ENCODE data around the gene GFRA1. TPM values are rescaled to one million over a fixed set of nuclear protein-coding genes. Genes with fewer than 3 reads are reported as not detected.
"Not testable (repeated sequence)": the region's sequence is repeated elsewhere in the genome, so short reads cannot be mapped to it uniquely, and the experiment has no call there.

Gene GFRA1
- total and polyA plus RNA-seq, 2 donors (not counting 1 experiment from before 2014, with no cell fraction given), result not detected

DNA sequence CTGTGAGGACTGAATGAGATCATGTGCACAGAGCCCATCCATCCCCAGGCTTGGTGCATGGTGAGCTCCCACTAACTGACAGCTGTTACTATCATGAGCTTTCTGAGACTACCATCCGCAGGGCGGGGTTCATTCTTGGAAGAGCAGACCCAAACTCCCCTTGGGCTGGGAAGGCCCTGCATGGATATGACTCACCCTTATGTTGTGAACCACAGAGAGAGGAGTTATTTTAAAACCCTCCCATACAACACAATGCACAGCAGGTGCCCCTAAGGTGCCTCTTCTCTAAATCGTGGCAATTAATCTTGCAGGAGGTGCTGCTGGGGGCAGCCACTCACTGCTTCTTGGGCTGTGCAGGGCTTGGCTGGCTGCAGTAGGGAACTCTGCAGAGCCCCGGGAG, 219.1 kb downstream of the GFRA1 start:
- WGBS (ENCODE audit: insufficient coverage), result 50% methylated on average over 2 of the region's 4 CpGs
- TF ChIP-seq, protein P1, sequence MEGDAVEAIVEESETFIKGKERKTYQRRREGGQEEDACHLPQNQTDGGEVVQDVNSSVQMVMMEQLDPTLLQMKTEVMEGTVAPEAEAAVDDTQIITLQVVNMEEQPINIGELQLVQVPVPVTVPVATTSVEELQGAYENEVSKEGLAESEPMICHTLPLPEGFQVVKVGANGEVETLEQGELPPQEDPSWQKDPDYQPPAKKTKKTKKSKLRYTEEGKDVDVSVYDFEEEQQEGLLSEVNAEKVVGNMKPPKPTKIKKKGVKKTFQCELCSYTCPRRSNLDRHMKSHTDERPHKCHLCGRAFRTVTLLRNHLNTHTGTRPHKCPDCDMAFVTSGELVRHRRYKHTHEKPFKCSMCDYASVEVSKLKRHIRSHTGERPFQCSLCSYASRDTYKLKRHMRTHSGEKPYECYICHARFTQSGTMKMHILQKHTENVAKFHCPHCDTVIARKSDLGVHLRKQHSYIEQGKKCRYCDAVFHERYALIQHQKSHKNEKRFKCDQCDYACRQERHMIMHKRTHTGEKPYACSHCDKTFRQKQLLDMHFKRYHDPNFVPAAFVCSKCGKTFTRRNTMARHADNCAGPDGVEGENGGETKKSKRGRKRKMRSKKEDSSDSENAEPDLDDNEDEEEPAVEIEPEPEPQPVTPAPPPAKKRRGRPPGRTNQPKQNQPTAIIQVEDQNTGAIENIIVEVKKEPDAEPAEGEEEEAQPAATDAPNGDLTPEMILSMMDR (IDR thresholded peaks at IDR 0.05), result no peak
- TF ChIP-seq EZH2 (IDR thresholded peaks at IDR 0.05; ENCODE audit: borderline replicate concordance, insufficient read depth, low read depth, low read length, poor library complexity, severe bottlenecking), result no peak
- Histone ChIP-seq H3K9me3 (ENCODE audit: control extremely low read depth in 1 of 3, control insufficient read depth in 2 of 3, insufficient read depth in 1 of 3, low read length in 2 of 3) (peaks cover 0 to 10% (median 0%) of the 10 kb centered on the region in 3 donors), H3K9ac (ENCODE audit: low read length) (no peak overlapping the region), H3K27me3 (replicated peaks in 1 of 4; ENCODE audit: control extremely low read depth in 1 of 4, control insufficient read depth in 3 of 4, insufficient read depth in 4 of 4, low read length in 3 of 4) (no peaks in the 10 kb centered on the region), H3K4me2 (replicated peaks; ENCODE audit: low read depth, low read length, poor library complexity, severe bottlenecking) (no peak overlapping the region), H3K27ac (ENCODE audit: low read length in 2 of 2) (no peak overlapping the region), H3K4me1 (ENCODE audit: control insufficient read depth in 2 of 2, insufficient read depth in 2 of 2, low read length in 2 of 2) (no peaks in the 10 kb centered on the region), H4K20me1 (ENCODE audit: control insufficient read depth, insufficient read depth, low read length, poor library complexity, severe bottlenecking) (no peaks in the 10 kb centered on the region), H3K79me2 (ENCODE audit: control insufficient read depth, insufficient read depth, low read length) (no peaks in the 10 kb centered on the region), H3K36me3 (replicated peaks in 1 of 2; ENCODE audit: control extremely low read depth in 1 of 2, control insufficient read depth in 1 of 2, extremely low read depth in 1 of 2, insufficient read depth in 2 of 2, low read length in 1 of 2) (no peaks in the 10 kb centered on the region), H3K4me3 (ENCODE audit: control extremely low read depth in 1 of 5, extremely low read depth in 1 of 5, insufficient read depth in 1 of 5, low read depth in 2 of 5, low read length in 4 of 5) (no peak overlapping the region), H2AFZ (ENCODE audit: insufficient read depth, low read depth, low read length, poor library complexity, severe bottlenecking) (no peak overlapping the region)
- H3K9me3 Mint-ChIP-seq (ENCODE audit: insufficient read depth), result peaks cover 3% of the 10 kb centered on the region
- H3K27me3 Mint-ChIP-seq, result no peaks in the 10 kb centered on the region
- intact Hi-C loops (cut with micrococcal nuclease), result no loop called here
- H3K4me1 Mint-ChIP-seq, result no peaks in the 10 kb centered on the region
- H3K4me3 Mint-ChIP-seq, result no peak overlapping the region
- DNase-seq, result no peak
- no peak for ATAC-seq (ENCODE audit: low read depth)
- H3K27ac Mint-ChIP-seq, result no peak overlapping the region
- CTCF ChIA-PET, result no interaction called here
- POLR2A ChIA-PET, result no interaction called here

DNA sequence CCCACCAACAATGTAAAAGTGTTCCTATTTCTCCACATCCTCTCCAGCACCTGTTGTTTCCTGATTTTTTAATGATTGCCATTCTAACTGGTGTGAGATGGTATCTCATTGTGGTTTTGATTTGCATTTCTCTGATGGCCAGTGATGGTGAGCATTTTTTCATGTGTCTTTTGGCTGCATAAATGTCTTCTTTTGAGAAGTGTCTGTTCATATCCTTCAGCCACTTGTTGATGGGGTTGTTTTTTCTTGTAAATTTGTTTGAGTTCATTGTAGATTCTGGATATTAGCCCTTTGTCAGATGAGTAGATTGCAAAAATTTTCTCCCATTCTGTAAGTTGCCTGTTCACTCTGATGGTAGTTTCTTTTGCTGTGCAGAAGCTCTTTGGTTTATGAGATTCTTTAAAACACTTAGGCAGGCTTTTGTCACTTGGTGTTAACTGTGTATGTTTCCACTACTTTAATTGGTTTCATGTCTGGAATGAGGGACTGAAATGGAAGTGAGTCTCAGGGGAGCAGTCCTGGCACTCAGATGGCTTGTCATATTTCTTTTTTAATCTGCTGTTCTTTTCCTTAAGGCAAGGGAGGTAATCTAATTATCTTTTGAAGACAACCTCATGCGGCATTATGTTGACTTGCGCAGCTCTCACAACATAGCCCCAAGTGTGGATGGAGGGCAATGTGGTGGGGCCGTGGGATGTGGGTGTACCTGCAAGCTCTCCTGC, 219.8 kb downstream of the GFRA1 start:
- H3K9ac ChIP-seq (ENCODE audit: low read length); H4K20me1 ChIP-seq (ENCODE audit: control insufficient read depth, insufficient read depth, low read length, poor library complexity, severe bottlenecking); DNase-seq; H3K4me2 ChIP-seq (replicated peaks; ENCODE audit: low read depth, low read length, poor library complexity, severe bottlenecking); H3K27me3 Mint-ChIP-seq; H3K27ac Mint-ChIP-seq; H3K27me3 ChIP-seq (replicated peaks in 1 of 4; ENCODE audit: control extremely low read depth in 1 of 4, control insufficient read depth in 3 of 4, insufficient read depth in 4 of 4, low read length in 3 of 4); H3K4me1 ChIP-seq (ENCODE audit: control insufficient read depth in 2 of 2, insufficient read depth in 2 of 2, low read length in 2 of 2); H3K4me3 ChIP-seq (ENCODE audit: control extremely low read depth in 1 of 5, extremely low read depth in 1 of 5, insufficient read depth in 1 of 5, low read depth in 2 of 5, low read length in 4 of 5); H3K36me3 ChIP-seq (replicated peaks in 1 of 2; ENCODE audit: control extremely low read depth in 1 of 2, control insufficient read depth in 1 of 2, extremely low read depth in 1 of 2, insufficient read depth in 2 of 2, low read length in 1 of 2); ATAC-seq (ENCODE audit: low read depth); CTCF ChIA-PET; H3K79me2 ChIP-seq (ENCODE audit: control insufficient read depth, insufficient read depth, low read length); H2AFZ ChIP-seq (ENCODE audit: insufficient read depth, low read depth, low read length, poor library complexity, severe bottlenecking); H3K9me3 Mint-ChIP-seq (ENCODE audit: insufficient read depth); H3K4me1 Mint-ChIP-seq; intact Hi-C loops (cut with micrococcal nuclease); H3K4me3 Mint-ChIP-seq; H3K27ac ChIP-seq (ENCODE audit: low read length in 2 of 2); POLR2A ChIA-PET: not testable (repeated sequence)
- WGBS (ENCODE audit: insufficient coverage), result 80% methylated on average over 1 of the region's 3 CpGs
- peaks cover 0 to 10% (median 0%) of the 10 kb centered on the region in 3 donors for H3K9me3 ChIP-seq (ENCODE audit: control extremely low read depth in 1 of 3, control insufficient read depth in 2 of 3, insufficient read depth in 1 of 3, low read length in 2 of 3)

DNA sequence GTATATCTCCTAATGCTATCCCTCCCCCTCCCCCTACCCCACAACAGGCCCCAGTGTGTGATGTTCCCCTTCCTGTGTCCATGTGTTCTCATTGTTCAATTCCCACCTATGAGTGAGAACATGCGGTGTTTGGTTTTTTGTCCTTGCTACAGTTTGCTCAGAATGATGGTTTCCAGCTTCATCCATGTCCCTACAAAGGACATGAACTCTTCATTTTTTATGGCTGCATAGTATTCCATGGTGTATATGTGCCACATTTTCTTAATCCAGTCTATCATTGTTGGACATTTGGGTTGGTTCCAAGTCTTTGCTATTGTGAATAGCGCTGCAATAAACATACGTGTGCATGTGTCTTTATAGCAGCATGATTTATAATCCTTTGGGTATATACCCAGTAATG, 220.5 kb downstream of the GFRA1 start:
- H3K27me3 Mint-ChIP-seq; H3K27me3 ChIP-seq (replicated peaks in 1 of 4; ENCODE audit: control extremely low read depth in 1 of 4, control insufficient read depth in 3 of 4, insufficient read depth in 4 of 4, low read length in 3 of 4); H3K27ac Mint-ChIP-seq; H3K36me3 ChIP-seq (replicated peaks in 1 of 2; ENCODE audit: control extremely low read depth in 1 of 2, control insufficient read depth in 1 of 2, extremely low read depth in 1 of 2, insufficient read depth in 2 of 2, low read length in 1 of 2); ATAC-seq (ENCODE audit: low read depth); H3K4me3 ChIP-seq (ENCODE audit: control extremely low read depth in 1 of 5, extremely low read depth in 1 of 5, insufficient read depth in 1 of 5, low read depth in 2 of 5, low read length in 4 of 5); H3K4me3 Mint-ChIP-seq; H3K4me1 ChIP-seq (ENCODE audit: control insufficient read depth in 2 of 2, insufficient read depth in 2 of 2, low read length in 2 of 2); H3K79me2 ChIP-seq (ENCODE audit: control insufficient read depth, insufficient read depth, low read length); POLR2A ChIA-PET; H2AFZ ChIP-seq (ENCODE audit: insufficient read depth, low read depth, low read length, poor library complexity, severe bottlenecking); H3K9me3 Mint-ChIP-seq (ENCODE audit: insufficient read depth); H3K4me1 Mint-ChIP-seq; H3K4me2 ChIP-seq (replicated peaks; ENCODE audit: low read depth, low read length, poor library complexity, severe bottlenecking); intact Hi-C loops (cut with micrococcal nuclease); DNase-seq; H4K20me1 ChIP-seq (ENCODE audit: control insufficient read depth, insufficient read depth, low read length, poor library complexity, severe bottlenecking); H3K27ac ChIP-seq (ENCODE audit: low read length in 2 of 2); CTCF ChIA-PET; H3K9ac ChIP-seq (ENCODE audit: low read length): not testable (repeated sequence)
- no CpG with 5 or more reads among the region's 3 CpGs for WGBS (ENCODE audit: insufficient coverage)
- peaks cover 0 to 10% (median 0%) of the 10 kb centered on the region in 3 donors for H3K9me3 ChIP-seq (ENCODE audit: control extremely low read depth in 1 of 3, control insufficient read depth in 2 of 3, insufficient read depth in 1 of 3, low read length in 2 of 3)

Data from B cell (primary cell).